ENCODE data around the gene ST8SIA1.
A peak's percentile ranks its signal among the peaks of the same experiment; 100 is the strongest.

The ST8SIA1 gene

DNA sequence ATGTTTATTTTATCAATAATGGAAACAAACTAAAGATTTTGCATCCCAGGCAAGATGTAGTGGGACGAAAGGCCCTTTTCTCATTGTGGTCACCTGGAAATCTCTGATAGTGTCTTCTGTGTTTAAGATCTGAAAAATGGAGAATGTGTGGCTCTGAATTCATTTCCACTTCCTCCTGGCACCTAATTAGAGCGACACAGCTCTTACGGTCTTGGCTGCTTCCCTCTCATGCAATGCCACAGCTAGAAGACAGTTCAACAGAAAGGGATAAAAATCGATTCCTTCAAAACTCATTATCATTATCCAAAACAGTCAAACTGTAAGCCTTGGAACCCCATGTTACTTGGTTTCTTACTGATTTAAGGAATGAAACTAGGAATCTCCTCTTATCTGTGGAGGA is 9.3 kb downstream of the ST8SIA1 start:
- DNase-seq: no peak

DNA sequence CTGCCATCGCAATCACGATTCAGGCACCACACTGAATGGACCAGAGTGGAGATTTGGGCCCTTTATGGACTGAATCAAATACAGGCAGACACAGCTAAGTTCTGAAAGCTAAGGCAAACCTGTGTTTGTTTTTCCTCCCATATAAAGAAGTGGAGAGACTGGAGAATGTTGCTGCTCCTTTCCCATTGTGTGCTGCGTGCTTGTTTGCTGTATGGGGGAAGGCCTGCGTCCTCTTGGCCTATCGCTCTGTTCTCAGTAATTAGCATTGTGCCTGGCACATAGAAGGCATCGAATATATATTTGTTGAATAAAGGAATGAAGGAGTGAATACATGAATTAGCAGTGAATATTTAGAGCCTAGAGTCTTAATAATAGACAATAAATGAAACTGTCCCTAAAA is 12.4 kb downstream of the ST8SIA1 start:
- DNase-seq: no peak

DNA sequence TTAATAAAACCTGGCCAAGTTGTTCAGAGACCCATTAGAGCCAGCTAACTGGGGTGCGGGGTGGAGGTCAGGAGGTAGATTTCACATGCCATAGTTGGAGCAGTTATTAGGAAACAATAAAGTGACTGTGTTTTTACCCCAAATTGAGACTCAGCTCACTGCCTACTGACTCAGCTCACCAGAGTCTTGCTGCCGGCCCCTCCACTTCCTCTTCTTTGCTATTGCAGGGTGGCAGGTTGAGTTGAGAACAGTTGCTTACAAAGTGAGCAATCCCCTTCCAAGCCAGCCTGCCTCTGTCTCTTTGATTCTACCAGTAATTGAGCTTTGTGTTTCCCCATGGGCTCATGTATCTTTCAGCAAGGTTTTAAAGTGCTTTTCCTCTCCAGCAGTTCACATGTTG is 12.9 kb downstream of the ST8SIA1 start:
- peak; percentile 49 for DNase-seq

DNA sequence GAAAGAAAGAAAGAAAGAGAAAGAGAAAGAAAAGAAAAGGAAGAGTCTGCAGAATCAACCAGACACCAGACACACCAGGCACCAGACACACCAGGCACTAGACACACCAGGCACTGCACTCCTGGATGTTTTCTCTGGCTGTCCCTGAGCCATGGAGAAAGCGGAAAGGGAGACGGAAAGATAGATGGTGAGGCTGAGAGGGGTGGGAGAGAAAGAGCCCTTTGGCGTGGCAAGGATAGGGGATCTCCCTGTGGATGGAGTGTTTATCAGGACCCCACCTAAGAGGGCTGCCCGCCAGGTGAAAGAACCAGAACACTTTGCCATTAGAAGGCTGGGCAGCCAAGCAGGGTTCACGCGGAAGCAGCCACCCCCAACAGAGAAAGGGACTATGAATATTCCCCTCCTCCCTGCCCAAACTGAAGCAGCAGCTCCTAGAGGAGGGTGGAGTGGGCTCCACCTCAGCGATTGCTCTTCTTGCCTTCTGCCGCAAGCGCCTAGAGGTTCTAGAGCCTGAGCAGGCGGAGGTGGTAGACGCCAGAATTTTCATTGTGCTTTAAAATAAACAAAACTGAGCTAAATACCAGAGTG is 13.4 kb downstream of the ST8SIA1 start:
- no peak for DNase-seq

DNA sequence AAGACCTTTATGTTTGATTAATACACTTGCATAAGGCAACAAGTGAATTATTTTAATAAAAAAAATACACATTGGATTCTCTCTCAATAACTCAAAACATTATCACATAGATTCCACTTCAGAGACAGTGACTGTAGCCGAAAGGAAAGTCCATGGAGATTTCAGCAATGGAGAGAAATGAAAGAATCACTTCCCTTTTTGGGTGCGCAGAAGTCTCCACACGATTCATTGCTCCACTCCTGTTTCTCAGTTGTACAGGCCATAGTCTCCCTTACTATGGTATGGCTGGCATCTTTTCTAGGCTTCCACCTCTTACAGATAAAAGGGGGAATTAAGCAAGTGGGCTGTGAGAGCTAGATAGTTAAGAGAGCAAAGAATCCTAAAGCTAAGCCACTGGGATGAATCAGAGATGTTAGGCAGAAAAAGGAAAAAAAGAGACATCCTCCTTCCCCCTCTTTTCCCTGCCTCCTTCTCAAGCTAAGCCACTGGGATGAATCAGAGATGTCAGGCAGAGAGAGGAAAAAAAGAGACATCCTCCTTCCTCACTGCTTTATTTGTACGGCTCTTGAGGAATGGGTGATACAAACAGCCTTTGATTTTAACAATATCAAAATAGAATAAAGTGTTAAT is 16.3 kb downstream of the ST8SIA1 start:
- no peak for DNase-seq

DNA sequence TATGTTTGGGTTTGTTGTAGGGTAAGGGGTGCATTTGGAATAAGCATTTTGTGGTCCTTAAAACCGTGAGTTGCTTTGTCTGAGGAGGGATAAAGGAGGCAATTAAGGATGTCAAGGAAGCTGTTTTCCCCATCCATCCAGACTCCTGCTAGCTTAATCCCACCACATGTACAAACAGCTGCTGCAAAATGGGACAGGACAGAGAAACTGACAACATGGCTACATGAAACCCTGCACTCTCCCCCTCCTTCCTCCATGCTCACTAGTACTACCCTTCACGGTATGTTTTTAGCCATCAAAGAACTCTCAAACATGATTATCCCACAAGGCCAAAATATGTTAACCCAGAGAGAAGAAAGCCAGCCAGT is 20.6 kb downstream of the ST8SIA1 start:
- DNase-seq: no peak

DNA sequence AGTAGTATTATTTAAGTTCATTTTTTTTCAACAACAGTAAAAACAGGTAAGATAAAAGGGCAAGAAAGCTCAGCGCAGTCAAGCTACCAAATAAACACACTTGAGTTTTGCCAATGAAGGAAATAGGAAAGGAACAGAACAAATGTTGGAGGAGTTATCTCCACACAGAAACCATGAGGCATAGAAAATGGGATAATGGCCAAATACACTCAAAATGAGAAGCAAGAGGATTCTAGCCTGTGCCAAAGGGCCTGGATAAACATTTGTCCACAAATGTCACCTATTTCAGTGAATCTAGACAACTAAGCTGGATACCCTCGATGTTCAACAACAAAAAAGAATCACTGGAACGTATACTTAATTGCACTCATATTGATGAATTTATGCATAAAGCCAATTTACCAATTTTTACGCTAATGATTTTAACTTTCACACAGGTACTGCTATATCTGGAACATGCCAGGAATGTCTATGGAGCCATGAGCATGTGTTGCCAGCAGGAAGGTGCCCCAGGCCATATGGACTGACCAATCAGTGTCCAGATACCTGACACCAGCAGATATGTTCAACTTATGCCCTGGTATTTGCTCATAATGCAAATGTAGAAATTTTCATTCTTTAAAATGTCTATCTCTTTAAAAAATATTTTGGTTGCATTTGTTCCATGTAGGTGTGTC is 21.1 kb downstream of the ST8SIA1 start:
- no peak for DNase-seq

DNA sequence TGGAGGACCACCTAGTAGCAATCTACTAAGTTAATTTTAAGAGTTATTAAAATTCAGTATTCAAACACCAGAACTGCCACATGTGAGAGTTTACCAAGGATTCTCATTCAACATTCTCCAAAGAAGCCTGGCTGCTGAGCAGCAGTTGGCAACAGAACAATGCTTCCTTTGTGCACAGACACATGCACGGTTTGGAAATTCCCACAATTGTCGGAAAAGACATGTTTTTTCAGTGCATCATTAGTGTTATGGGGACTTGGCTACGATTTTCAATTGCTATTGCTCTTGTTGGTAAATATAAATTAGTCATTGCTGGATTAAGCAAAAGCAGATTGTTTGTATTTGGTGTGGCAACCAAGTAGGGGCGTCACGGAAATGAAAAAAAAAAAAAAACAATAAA is 22.2 kb downstream of the ST8SIA1 start:
- no peak for DNase-seq

DNA sequence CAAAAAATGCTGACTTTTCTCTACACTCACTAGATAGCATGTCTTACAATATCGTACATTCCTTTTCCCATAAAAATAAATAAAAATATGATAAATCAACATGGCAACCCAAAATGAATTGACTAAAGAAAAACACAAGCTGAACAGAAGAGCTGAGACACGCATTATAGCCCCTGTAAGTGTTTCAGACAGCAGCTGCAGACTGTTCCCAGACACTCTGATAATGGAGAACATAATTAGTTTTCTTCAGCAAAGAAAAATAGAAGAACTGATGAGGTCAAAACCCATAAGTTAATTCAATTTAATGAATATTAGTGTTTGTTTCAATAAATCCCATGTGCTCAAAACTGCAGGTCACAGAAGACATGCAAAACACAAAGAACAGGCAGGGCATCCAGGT is 23.8 kb downstream of the ST8SIA1 start:
- no peak for DNase-seq

DNA sequence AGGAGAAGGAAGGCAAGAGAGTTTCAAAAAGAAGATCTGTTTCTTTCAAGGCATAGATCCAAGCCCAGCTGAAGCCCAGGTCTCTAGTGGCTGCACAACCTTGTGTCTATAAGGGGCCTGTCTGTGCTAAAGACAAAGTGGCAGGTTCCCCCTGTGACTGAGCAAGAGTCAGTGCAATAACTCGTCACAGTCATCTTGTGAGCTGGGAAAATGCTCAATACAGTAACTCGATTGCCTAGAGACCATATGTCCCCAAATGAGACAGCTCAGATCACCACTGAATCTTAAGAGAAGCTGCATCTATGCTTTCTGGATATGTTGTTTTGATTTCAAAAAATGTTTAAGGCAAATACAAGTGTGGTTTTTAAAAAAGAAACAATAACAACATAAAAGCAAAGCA is 24.2 kb downstream of the ST8SIA1 start:
- DNase-seq: no peak

DNA sequence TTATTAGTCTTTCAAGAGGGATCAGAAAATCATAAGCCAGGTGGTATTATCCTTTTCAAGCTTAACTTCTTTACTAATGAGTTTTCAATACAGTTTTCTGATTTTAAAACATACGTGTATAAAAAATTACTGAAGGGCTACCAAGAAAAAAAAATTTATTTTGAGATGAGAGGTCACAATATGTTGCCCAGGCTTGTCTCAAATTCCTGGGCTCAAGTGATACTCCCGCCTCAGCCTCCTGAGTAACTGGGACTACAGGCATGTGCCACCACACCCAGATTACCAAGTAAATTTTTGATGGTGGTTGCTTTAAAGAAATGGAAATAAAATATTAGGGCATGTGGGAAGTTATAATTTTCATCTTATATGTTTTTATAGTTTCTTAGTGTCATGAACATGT is 26.7 kb downstream of the ST8SIA1 start:
- DNase-seq: no peak

DNA sequence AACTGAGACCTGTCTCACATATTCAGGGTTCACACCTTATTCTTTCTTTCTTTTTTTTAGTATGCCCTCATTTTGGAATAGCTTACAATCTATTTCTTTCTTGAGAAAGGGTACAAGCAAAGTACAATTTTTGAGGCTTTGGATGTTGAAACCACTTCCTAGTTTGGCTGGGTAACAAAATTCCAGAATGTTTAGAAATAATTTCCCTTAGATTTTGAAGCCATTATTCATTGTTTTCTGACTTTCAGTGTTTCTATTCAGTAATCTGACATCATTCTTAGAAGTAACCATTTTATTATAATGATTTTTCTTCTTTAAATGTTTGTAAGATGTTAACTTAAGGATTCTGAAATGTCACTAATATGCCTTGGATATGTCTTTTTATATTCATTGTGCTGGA is 28.2 kb downstream of the ST8SIA1 start:
- DNase-seq: no peak

DNA sequence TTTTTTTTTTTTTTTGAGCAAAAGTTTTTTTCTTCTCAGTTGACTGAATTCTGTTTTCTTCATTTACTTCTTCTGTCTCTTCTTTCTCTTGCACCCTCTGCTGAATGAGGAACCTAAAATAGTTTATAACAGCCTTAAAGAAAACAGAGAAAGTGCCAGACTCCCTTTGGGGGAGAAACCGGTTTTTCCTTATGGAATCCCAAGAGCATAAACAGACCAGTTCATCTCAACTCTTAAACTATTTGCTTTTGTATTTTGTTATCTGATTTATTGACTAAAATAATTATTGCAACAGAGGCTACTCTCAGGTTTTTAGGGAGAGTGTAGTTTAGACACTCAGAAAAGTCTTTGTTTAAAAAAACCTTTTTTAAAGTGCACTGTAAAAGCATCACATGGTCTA is 30.2 kb downstream of the ST8SIA1 start:
- DNase-seq: no peak

DNA sequence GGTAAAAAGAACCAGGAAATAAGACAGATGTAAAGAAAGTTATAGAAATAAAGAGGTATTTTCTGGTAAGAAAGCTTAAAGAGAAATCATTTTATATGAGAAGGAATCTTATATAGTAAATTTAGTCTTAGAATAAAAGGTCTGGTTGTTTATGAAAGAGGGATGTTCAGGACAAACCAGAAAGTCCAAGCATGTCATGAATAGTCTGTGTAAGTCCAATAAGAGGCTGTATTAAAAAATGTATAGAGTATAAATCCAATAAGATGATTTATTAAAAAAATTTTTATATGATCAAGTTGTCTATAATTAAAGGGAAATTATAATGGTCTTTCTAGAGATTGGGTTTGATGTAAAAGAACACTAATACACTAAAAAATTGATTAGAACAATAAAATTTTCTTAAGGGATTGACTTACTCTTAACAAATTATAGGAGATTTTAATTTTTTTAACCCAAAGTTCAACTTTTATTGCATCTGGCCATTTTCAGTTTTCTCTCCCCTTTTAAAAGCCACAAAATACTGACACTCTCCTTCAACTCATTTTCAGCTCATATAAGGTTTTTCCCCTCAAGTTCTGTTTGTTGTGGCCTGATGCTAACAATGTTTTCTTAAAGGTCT is 35.1 kb downstream of the ST8SIA1 start:
- DNase-seq: no peak

DNA sequence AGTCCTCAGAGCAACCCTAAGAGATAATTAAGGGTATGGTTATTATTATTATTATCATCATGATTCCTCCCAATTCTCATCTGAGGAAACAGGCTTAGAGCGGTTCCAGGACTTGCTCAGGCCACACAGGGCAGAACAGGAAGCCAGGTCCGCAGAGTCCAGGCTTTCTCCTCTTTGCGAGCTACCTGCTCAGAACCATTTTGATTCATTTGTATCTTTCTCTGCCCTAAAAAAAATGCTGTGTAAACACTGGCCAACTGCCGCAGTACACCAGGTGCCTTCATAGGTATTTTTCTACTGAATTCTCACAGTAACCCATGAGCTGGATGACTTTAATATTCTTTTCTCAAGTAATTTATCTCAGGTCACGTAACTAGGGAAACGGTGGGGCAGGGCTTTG is 45.3 kb downstream of the ST8SIA1 start:
- DNase-seq: no peak

DNA sequence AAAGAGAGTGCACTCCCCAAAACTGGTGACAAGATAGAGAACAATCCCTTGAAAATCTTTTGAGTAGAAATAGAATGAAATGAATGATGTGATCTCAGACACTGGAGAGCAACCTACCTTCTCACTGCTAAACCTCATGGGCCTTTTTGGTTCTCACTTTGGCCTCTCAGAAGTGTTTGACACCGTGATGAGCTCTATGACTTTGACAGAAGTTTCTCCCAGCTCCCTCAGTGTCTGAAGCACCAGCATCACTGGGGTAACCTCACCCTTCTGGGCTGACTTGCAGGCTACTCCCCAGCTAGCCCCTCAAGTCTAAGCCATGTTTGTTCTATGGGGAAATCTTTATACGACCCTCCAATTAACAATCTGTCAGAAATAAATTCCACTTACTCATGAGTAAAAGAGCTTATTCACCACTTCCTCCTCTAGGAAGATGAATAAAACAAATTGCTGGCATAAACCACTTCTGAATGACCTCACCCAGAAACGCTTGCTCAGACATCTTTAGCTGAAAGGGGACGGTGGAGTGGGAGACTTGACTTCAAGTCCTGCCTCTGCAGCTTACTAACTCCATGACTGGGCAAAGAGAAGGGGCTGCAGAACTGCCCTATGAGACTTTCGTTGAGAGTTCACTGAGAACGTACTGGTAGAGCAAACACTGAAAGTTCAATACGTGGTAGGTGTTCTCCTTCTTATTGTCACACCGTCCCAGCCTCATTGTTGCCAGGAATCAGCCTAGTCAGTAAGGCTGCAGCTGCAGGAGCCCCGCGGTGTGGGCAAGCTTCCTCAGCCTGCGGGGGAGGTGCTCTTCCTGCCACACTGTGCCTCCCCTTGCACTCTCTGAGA is 46.5 kb downstream of the ST8SIA1 start:
- DNase-seq: peak; percentile 29

DNA sequence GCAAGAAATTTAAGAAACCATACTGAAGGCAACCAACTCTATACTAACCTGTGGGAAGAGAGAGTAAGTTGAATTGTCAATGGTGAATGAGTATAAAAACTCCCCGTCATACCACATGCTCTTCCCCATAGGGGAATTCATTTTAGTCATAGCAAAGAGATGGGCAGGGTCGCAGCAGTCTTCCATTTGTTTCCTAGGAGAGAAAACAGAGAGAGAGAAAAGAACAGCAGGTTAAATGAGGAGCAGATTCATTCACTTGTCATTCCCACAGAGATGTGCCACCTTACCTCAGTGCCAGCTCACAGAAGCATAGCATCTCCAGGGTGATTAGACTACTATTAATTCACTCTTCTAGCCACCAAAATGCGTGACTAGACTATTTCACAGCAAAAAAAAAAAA is 47.4 kb downstream of the ST8SIA1 start:
- DNase-seq: no peak

DNA sequence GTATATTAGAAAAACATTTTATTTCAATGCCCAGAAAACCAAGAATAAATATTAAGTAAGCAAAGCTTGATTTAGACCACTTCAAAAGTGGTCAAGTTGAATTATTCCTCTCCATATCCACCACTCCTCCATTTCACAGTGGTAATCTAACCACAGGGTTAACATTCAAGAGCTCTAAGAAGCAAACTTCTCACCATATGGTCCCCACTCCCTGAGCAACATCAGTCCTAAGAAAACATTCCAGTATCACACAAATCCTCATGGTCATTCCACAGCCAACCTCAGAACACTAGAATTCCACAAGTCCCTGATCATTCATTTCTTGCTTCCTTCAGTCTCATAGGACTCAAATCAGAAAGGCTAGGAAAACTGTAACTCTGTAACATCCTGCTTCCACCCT is 47.9 kb downstream of the ST8SIA1 start:
- DNase-seq: no peak

DNA sequence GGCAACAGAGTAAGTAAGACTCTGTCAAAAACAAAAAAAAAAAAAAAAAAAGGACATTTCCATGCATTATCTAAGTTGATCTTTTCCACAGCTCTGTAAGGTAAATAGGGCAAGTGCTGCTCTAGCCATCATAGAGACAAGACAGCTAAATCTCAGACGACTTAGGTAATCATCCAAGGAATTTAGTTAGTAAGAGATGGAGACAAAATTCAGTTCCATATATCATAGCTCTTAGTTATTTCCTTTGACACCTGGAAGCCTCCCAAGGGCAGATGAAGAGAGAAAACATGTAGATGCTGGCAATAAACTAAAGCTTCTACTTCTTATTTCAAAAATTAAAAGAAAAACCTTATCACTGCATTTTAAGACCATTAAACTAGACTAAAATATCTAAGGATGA is 48.7 kb downstream of the ST8SIA1 start:
- no peak for DNase-seq

DNA sequence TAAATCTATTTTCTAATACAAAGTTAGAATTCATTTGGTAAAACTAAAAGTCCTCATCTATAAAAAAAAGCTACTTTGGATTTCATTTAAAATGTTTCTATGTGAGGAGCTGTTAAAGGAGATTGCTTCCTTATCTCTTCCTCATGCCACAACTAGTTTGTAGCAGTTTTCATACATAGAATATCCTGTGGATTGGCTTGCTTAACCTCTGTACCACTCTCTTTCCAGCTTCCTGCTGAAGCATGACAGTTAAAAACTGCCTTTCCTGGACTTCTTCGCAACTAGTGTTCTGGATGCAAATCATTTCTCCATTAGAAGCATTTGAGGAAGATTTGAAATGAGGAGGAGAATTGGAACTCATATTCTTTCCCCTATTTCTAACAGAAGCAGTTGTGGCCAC is 49.6 kb downstream of the ST8SIA1 start:
- DNase-seq: no peak

DNA sequence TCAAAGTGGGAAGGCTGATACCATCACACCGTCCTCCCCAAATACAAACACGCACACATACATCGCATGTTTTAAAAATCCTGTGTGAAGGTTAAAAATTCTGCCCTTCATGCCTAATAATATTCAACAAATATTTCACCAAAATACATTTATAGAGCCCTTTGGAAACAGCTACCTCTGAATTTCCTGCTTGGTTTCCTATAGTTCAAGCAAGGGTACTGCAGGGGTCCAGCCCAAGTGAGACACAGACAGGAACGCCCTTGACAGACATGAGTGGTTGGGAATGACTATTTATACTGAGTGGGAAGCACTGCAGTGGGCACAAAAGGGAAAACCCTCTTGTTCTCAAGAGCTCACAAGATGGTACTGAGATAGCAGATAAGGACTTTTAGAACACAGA is 51.0 kb downstream of the ST8SIA1 start:
- no peak for DNase-seq

DNA sequence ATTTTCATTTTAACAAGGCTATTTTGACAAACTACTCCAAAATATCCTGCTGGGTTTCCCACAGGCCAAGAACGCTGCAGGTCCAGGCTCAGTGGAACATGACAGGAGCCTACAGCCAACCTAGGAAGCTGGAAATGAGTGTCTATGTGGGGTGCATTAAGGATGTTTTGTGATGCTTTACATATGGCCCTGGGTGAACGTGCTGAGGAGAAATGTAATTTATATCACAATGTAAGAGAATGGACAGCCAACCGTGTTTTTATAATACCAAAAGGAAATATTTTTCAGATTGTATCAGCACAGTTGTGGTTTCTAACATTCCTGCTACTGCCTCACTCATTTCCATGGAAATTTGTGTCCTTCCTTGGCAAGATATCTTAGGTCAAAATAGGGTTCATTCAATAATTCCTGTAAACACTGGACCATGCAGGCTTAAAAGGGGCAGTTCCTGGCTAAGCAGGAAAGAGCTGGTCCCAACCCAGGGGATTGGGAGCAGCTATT is 51.5 kb downstream of the ST8SIA1 start:
- DNase-seq: no peak

DNA sequence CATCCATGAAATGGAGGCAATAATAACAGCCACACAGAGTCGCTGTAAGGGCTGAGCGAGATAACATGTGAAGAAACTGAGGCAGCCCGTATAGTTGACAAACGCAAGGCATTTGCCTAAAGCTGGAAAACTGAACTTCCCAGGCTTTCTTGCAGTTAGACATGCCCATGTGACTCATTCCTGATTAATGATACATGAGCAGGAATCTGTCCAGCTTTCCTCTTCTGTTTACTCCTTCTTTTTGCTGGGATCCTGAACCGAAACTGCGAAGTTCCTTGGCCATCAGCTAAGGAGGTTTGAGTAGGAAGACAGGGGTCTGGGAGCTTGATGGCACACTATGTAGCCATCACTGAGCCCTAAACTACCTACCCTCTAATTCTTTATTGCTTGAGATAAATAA is 52.2 kb downstream of the ST8SIA1 start:
- no peak for DNase-seq

Measured in CD4-positive, alpha-beta T cell treated with Interleukin-6 for 4 hours (primary cell).